ENCODE measurements around the gene COX6A1.

The COX6A1 gene

GRCh38 chr12:120469450-120470149, 31.7 kb downstream of the COX6A1 start, which contains the start of gene SRSF9:
TSS of gene SRSF9 (minus strand) at chr12:120469748. CDS start at chr12:120469609, 139 bp downstream.
- Histone ChIP-seq H3K4me1 (peaks cover 3% of the 10 kb centered on the region), H3K9ac (peak within 1 kb of the TSS; percentile 64), H3K4me3 (ENCODE audit: low read depth, low read length) (peak within 1 kb of the TSS; percentile 84), H3K27ac (peak within 1 kb of the TSS; percentile 86), H3K36me3 (ENCODE audit: control insufficient read depth, insufficient read depth, low read length) (no peaks in the 10 kb centered on the region), H2AFZ (peak within 1 kb of the TSS; percentile 98), H3K9me3 (ENCODE audit: control insufficient read depth, low read length) (no peaks in the 10 kb centered on the region), H3K4me2 (ENCODE audit: low read length) (peak within 1 kb of the TSS; percentile 99), H3K79me2 (peaks cover 31% of the 10 kb centered on the region), H3K27me3 (ENCODE audit: control insufficient read depth, insufficient read depth, low read length) (no peaks in the 10 kb centered on the region)
- TF ChIP-seq, protein P1, sequence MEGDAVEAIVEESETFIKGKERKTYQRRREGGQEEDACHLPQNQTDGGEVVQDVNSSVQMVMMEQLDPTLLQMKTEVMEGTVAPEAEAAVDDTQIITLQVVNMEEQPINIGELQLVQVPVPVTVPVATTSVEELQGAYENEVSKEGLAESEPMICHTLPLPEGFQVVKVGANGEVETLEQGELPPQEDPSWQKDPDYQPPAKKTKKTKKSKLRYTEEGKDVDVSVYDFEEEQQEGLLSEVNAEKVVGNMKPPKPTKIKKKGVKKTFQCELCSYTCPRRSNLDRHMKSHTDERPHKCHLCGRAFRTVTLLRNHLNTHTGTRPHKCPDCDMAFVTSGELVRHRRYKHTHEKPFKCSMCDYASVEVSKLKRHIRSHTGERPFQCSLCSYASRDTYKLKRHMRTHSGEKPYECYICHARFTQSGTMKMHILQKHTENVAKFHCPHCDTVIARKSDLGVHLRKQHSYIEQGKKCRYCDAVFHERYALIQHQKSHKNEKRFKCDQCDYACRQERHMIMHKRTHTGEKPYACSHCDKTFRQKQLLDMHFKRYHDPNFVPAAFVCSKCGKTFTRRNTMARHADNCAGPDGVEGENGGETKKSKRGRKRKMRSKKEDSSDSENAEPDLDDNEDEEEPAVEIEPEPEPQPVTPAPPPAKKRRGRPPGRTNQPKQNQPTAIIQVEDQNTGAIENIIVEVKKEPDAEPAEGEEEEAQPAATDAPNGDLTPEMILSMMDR (IDR thresholded peaks at IDR 0.05), result peak; percentile 96

DNA sequence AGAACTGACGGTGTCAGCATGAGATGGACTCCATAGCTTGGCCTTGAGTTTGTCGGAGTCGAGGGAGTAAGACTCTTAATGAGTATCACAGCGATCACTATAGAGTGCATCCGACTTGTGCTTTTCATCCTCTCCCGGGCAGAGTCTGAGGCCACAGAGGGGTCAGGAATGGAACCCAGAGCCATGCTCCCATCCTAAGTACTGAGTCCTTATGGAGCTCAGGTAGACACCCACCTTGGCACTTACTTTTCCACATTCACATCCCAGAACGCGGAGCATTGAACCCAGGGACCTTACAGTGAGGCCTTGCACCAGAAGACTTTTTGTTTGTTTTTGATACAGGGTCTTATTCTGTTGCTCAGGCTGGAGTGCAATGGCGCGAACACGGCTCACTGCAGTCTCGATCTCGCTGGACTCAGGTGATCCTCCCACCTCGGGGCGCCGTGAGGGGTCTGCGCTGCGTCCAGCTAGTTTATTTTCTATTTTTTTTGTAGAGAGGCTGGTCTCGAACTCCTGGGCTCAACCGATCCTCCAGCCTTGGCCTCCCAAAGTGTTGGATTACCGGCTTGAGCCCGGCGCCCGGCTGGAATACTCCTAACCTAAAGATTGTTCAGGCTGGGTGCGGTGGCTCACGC, 32.4 kb downstream of the COX6A1 start:
- Histone ChIP-seq H3K4me3 (ENCODE audit: low read depth, low read length) (peak overlapping the region; percentile 84), H3K27me3 (ENCODE audit: control insufficient read depth, insufficient read depth, low read length) (no peaks in the 10 kb centered on the region), H2AFZ (peak overlapping the region; percentile 98), H3K27ac (peak overlapping the region; percentile 86), H3K9me3 (ENCODE audit: control insufficient read depth, low read length) (no peaks in the 10 kb centered on the region), H3K4me2 (ENCODE audit: low read length) (peak overlapping the region; percentile 99), H3K4me1 (peaks cover 3% of the 10 kb centered on the region), H3K79me2 (peaks cover 28% of the 10 kb centered on the region), H3K36me3 (ENCODE audit: control insufficient read depth, insufficient read depth, low read length) (no peaks in the 10 kb centered on the region), H3K9ac (peak overlapping the region; percentile 64)
- TF ChIP-seq, protein P1 (IDR thresholded peaks at IDR 0.05), result no peak

DNA sequence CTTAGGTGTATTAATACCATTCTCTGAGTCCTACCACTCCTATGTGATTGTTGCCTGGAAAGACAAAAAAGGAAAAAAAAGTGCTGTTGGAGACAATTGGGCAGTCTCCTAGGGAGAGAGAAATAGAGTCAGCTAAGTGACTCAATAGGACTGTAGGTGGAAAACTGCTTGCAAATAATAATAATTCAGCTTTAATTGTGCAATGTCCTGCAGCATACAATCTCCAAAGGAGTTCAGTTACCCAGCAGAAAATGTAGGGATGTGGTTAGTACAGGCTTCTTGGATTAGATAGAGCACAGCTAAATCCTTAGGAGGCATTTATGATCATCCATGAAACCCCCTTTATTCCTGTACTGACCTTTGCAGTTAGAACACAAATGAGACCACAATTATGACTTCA, 34.6 kb downstream of the COX6A1 start:
- H3K36me3 ChIP-seq (ENCODE audit: control insufficient read depth, insufficient read depth, low read length), result no peaks in the 10 kb centered on the region
- no peak overlapping the region for H3K4me3 ChIP-seq (ENCODE audit: low read depth, low read length)
- H3K4me1 ChIP-seq, result peaks cover 3% of the 10 kb centered on the region
- no peak overlapping the region for H3K27ac ChIP-seq
- no peaks in the 10 kb centered on the region for H3K27me3 ChIP-seq (ENCODE audit: control insufficient read depth, insufficient read depth, low read length)
- H3K9ac ChIP-seq, result no peak overlapping the region
- no peak overlapping the region for H3K4me2 ChIP-seq (ENCODE audit: low read length)
- no peaks in the 10 kb centered on the region for H3K9me3 ChIP-seq (ENCODE audit: control insufficient read depth, low read length)
- no peak overlapping the region for H2AFZ ChIP-seq
- TF ChIP-seq, protein P1 (IDR thresholded peaks at IDR 0.05), result no peak
- peaks cover 12% of the 10 kb centered on the region for H3K79me2 ChIP-seq

DNA sequence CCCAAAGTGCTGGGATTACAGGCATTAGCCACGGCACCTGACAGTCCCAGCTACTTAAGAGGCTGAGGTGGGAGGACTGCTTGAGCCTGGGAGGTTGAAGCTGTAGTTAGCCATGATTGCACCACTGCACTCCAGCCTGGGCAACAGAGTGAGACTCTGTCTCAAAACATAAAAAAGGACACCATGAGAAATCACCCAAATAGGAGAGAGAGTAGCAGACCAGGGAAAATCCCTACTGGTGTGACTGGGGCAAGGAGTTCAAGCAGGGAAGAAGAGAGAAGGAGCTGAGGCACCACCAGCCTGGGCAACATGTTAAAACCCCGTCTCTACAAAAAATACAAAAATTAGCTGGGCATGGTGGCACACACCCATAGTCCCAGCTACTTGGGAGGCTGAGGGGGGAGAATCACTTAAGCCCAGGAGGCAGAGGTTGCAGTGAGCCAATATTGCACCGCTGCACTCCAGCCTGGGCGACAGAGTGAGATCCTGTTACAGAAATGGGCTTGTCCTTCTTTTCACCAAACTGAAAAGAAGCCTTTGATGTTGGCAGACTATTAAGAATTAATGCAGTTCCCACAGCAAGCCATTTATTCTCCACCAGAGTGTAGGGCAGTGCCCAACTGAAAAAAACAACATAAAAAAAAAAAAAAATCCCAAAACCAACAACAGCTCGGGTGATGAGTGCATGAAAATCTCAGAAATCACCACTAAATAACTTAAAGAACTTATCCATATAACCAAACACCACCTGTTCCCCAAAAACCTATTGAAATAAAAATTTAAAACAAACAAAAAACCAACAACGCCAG, 36.1 kb downstream of the COX6A1 start:
- Histone ChIP-seq H3K36me3 (ENCODE audit: control insufficient read depth, insufficient read depth, low read length) (no peaks in the 10 kb centered on the region), H3K4me3 (ENCODE audit: low read depth, low read length) (no peak overlapping the region), H3K9ac (no peak overlapping the region), H3K9me3 (ENCODE audit: control insufficient read depth, low read length) (no peaks in the 10 kb centered on the region), H3K27ac (no peak overlapping the region), H3K27me3 (ENCODE audit: control insufficient read depth, insufficient read depth, low read length) (no peaks in the 10 kb centered on the region), H3K4me2 (ENCODE audit: low read length) (no peak overlapping the region), H2AFZ (no peak overlapping the region), H3K4me1 (no peaks in the 10 kb centered on the region), H3K79me2 (peaks cover 10% of the 10 kb centered on the region)
- TF ChIP-seq, protein P1 (IDR thresholded peaks at IDR 0.05), result no peak

All from parathyroid adenoma (tissue), 2 donors.